Activated CD4-positive, alpha-beta T cell treated with anti-CD3 and anti-CD28 coated beads, Interleukin-2, amount 10 ng/mL, durations not matched to agents 7 days and 5 days (primary cell): ENCODE measurements around the gene RSRC1. TPM values are rescaled to one million over a fixed set of nuclear protein-coding genes. Genes with fewer than 3 reads are reported as not detected.
"Not testable (repeated sequence)": the region's sequence is repeated elsewhere in the genome, so short reads cannot be mapped to it uniquely, and the experiment has no call there.

ENCODE experiments used
- CTCF ChIA-PET: fragments of 350-600 bp; sonication (Branson Sonifier 250); formaldehyde crosslinking; loops from one replicate; lab custom pipeline; 2021; ENCODE audit warnings: antibody characterized with exemption; lab: Charles Lee
- POLR2A ChIA-PET: fragments of 350-600 bp; sonication (Branson Sonifier 250); formaldehyde crosslinking; loops from one replicate; lab custom pipeline; 2021; ENCODE audit warnings: antibody characterized with exemption; lab: Charles Lee
- DNase-seq: peaks from one replicate; pipeline ENCODE4 v3.0.0-alpha.2; 2020
- H3K27ac Mint-ChIP-seq: one replicate; pipeline ENCODE4 v1.8.0; 2021; ENCODE audit warnings: mild to moderate bottlenecking, moderate library complexity, mixed read lengths
- H3K27me3 Mint-ChIP-seq: one replicate; pipeline ENCODE4 v1.8.0; 2021; ENCODE audit warnings: mixed read lengths
- H3K36me3 Mint-ChIP-seq: one replicate; pipeline ENCODE4 v1.8.0; 2021; ENCODE audit warnings: low read depth, mixed read lengths
- H3K4me1 Mint-ChIP-seq: one replicate; pipeline ENCODE4 v1.8.0; 2021; ENCODE audit warnings: mixed read lengths
- H3K4me3 Mint-ChIP-seq: one replicate; pipeline ENCODE4 v1.8.0; 2021; ENCODE audit warnings: mild to moderate bottlenecking, moderate library complexity, mixed read lengths
- H3K9me3 Mint-ChIP-seq: one replicate; pipeline ENCODE4 v1.8.0; 2021; ENCODE audit warnings: mixed read lengths
- total RNA-seq, 2 experiments: library from RNA; stranded (reverse); gene quantifications; one replicate each; pipeline ENCODE4 v1.2.3, GENCODE V29; 2021

Gene RSRC1
- total RNA-seq, 2 experiments from 2014 or later: 41.3 to 46.1 TPM

GRCh38 chr3:158221426-158221825 lies 111.5 kb downstream of the RSRC1 start:
- no peak overlapping the region for H3K27ac Mint-ChIP-seq

GRCh38 chr3:158226429-158226828 lies 116.5 kb downstream of the RSRC1 start:
- Mint-ChIP-seq H3K27me3 (no peaks in the 10 kb centered on the region), H3K4me1 (no peaks in the 10 kb centered on the region)
- CTCF ChIA-PET: no interaction called here

More at GRCh38 chr3:158221426-158221825, 111.5 kb downstream of the RSRC1 start:
- CTCF ChIA-PET: no interaction called here
- Mint-ChIP-seq H3K4me3 (no peak overlapping the region), H3K9me3 (peaks cover 3% of the 10 kb centered on the region), H3K36me3 (peaks cover 2% of the 10 kb centered on the region), H3K27me3 (no peaks in the 10 kb centered on the region), H3K4me1 (no peaks in the 10 kb centered on the region)
- no peak for DNase-seq
- POLR2A ChIA-PET: no interaction called here

GRCh38 chr3:158228942-158229341 lies 119.1 kb downstream of the RSRC1 start:
- H3K4me1 Mint-ChIP-seq, H3K4me3 Mint-ChIP-seq, CTCF ChIA-PET, H3K27ac Mint-ChIP-seq, POLR2A ChIA-PET, DNase-seq, H3K9me3 Mint-ChIP-seq, H3K36me3 Mint-ChIP-seq, H3K27me3 Mint-ChIP-seq: not testable (repeated sequence)

More at GRCh38 chr3:158226429-158226828, 116.5 kb downstream of the RSRC1 start:
- H3K4me3 Mint-ChIP-seq: no peak overlapping the region
- H3K27ac Mint-ChIP-seq: no peak overlapping the region
- no peak for DNase-seq
- no peaks in the 10 kb centered on the region for H3K9me3 Mint-ChIP-seq
- H3K36me3 Mint-ChIP-seq: peaks cover 2% of the 10 kb centered on the region
- POLR2A ChIA-PET: no interaction called here

- no peak overlapping the region for H3K27ac Mint-ChIP-seq
- DNase-seq: no peak
- no peaks in the 10 kb centered on the region for H3K4me1 Mint-ChIP-seq
- no peaks in the 10 kb centered on the region for H3K27me3 Mint-ChIP-seq
- H3K4me3 Mint-ChIP-seq: no peak overlapping the region
- ChIA-PET POLR2A (no interaction called here), CTCF (no interaction called here)
- H3K36me3 Mint-ChIP-seq: peaks cover 16% of the 10 kb centered on the region
- H3K9me3 Mint-ChIP-seq: no peaks in the 10 kb centered on the region
Measured at GRCh38 chr3:158233791-158234190, 123.9 kb downstream of the RSRC1 start.

- CTCF ChIA-PET: no interaction called here
- Mint-ChIP-seq H3K9me3 (peaks cover 22% of the 10 kb centered on the region), H3K4me1 (no peaks in the 10 kb centered on the region), H3K36me3 (peaks cover 12% of the 10 kb centered on the region), H3K27ac (no peak overlapping the region), H3K27me3 (no peaks in the 10 kb centered on the region), H3K4me3 (no peak overlapping the region)
- no peak for DNase-seq
- POLR2A ChIA-PET: no interaction called here
Measured at GRCh38 chr3:158244274-158244673, 134.4 kb downstream of the RSRC1 start.

- Mint-ChIP-seq H3K27me3 (no peaks in the 10 kb centered on the region), H3K4me1 (no peaks in the 10 kb centered on the region), H3K27ac (no peak overlapping the region), H3K4me3 (no peak overlapping the region), H3K9me3 (peaks cover 26% of the 10 kb centered on the region), H3K36me3 (peaks cover 14% of the 10 kb centered on the region)
- no peak for DNase-seq
- ChIA-PET POLR2A (no interaction called here), CTCF (no interaction called here)
Measured at GRCh38 chr3:158247288-158247687, 137.4 kb downstream of the RSRC1 start.

- Mint-ChIP-seq H3K4me1 (no peaks in the 10 kb centered on the region), H3K27ac (no peak overlapping the region), H3K9me3 (peaks cover 31% of the 10 kb centered on the region), H3K4me3 (no peak overlapping the region), H3K36me3 (peaks cover 23% of the 10 kb centered on the region), H3K27me3 (no peaks in the 10 kb centered on the region)
- CTCF ChIA-PET: no interaction called here
- POLR2A ChIA-PET: no interaction called here
- no peak for DNase-seq
Measured at GRCh38 chr3:158248261-158248660, 138.4 kb downstream of the RSRC1 start.

- Mint-ChIP-seq H3K36me3 (peaks cover 25% of the 10 kb centered on the region), H3K9me3 (peaks cover 33% of the 10 kb centered on the region), H3K4me3 (no peak overlapping the region), H3K27ac (no peak overlapping the region), H3K4me1 (no peaks in the 10 kb centered on the region), H3K27me3 (no peaks in the 10 kb centered on the region)
- POLR2A ChIA-PET: no interaction called here
- CTCF ChIA-PET: no interaction called here
- no peak for DNase-seq
Measured at GRCh38 chr3:158249183-158249582, 139.3 kb downstream of the RSRC1 start.

- no peaks in the 10 kb centered on the region for H3K27me3 Mint-ChIP-seq
- peaks cover 21% of the 10 kb centered on the region for H3K9me3 Mint-ChIP-seq
- H3K36me3 Mint-ChIP-seq: peaks cover 15% of the 10 kb centered on the region
- CTCF ChIA-PET: no interaction called here
- no peak for DNase-seq
- no peaks in the 10 kb centered on the region for H3K4me1 Mint-ChIP-seq
- H3K27ac Mint-ChIP-seq: no peak overlapping the region
- no peak overlapping the region for H3K4me3 Mint-ChIP-seq
- POLR2A ChIA-PET: no interaction called here
Measured at GRCh38 chr3:158258619-158259018, 148.7 kb downstream of the RSRC1 start.

GRCh38 chr3:158260392-158260791 lies 150.5 kb downstream of the RSRC1 start:
- ChIA-PET POLR2A (no interaction called here), CTCF (interaction anchor here (1.3 kb wide), 1 partner anchor 19 kb away, joined by 4 read pairs; no protein-coding TSS in a partner anchor)
- H3K4me1 Mint-ChIP-seq: no peaks in the 10 kb centered on the region
- no peak overlapping the region for H3K27ac Mint-ChIP-seq
- H3K27me3 Mint-ChIP-seq: no peaks in the 10 kb centered on the region
- H3K36me3 Mint-ChIP-seq: peaks cover 15% of the 10 kb centered on the region
- peaks cover 27% of the 10 kb centered on the region for H3K9me3 Mint-ChIP-seq
- no peak for DNase-seq
- no peak overlapping the region for H3K4me3 Mint-ChIP-seq

- Mint-ChIP-seq H3K4me3 (no peak overlapping the region), H3K9me3 (peaks cover 26% of the 10 kb centered on the region), H3K27ac (no peak overlapping the region), H3K4me1 (no peaks in the 10 kb centered on the region), H3K27me3 (no peaks in the 10 kb centered on the region), H3K36me3 (peaks cover 5% of the 10 kb centered on the region)
- DNase-seq: no peak
- ChIA-PET CTCF (interaction anchor here (1.3 kb wide), 1 partner anchor 18 kb away, joined by 4 read pairs; no protein-coding TSS in a partner anchor), POLR2A (no interaction called here)
Measured at GRCh38 chr3:158261371-158261991, 151.6 kb downstream of the RSRC1 start.

GRCh38 chr3:158264894-158265293 lies 155.0 kb downstream of the RSRC1 start:
- H3K36me3 Mint-ChIP-seq: peaks cover 16% of the 10 kb centered on the region
- H3K27ac Mint-ChIP-seq: no peak overlapping the region
- no peak for DNase-seq
- ChIA-PET POLR2A (no interaction called here), CTCF (interaction anchor here (1.3 kb wide), 1 partner anchor 10 kb away, joined by 3 read pairs; no protein-coding TSS in a partner anchor)
- H3K4me3 Mint-ChIP-seq: no peak overlapping the region
- no peaks in the 10 kb centered on the region for H3K4me1 Mint-ChIP-seq
- H3K9me3 Mint-ChIP-seq: peaks cover 30% of the 10 kb centered on the region
- no peaks in the 10 kb centered on the region for H3K27me3 Mint-ChIP-seq

- Mint-ChIP-seq H3K27me3 (no peaks in the 10 kb centered on the region), H3K27ac (no peak overlapping the region), H3K4me3 (no peak overlapping the region), H3K36me3 (peaks cover 16% of the 10 kb centered on the region), H3K4me1 (no peaks in the 10 kb centered on the region), H3K9me3 (peaks cover 28% of the 10 kb centered on the region)
- POLR2A ChIA-PET: no interaction called here
- CTCF ChIA-PET: no interaction called here
- no peak for DNase-seq
Measured at GRCh38 chr3:158267015-158267414, 157.1 kb downstream of the RSRC1 start.

- no peak overlapping the region for H3K27ac Mint-ChIP-seq
- H3K9me3 Mint-ChIP-seq: peaks cover 25% of the 10 kb centered on the region
- H3K36me3 Mint-ChIP-seq: peaks cover 17% of the 10 kb centered on the region
- no peaks in the 10 kb centered on the region for H3K27me3 Mint-ChIP-seq
- POLR2A ChIA-PET: no interaction called here
- CTCF ChIA-PET: interaction anchor here (1.1 kb wide), 1 partner anchor 10 kb away, joined by 3 read pairs; no protein-coding TSS in a partner anchor
- H3K4me3 Mint-ChIP-seq: no peak overlapping the region
- no peak for DNase-seq
- H3K4me1 Mint-ChIP-seq: no peaks in the 10 kb centered on the region
Measured at GRCh38 chr3:158269942-158270341, 160.1 kb downstream of the RSRC1 start.
